GM21447 (cell line): ENCODE measurements around the gene GPSM1.

Experiments used
- ATAC-seq: cut with Tn5 transposase; IDR thresholded peaks from one replicate; pipeline ENCODE4 v1.9.1; 2021; ENCODE audit not compliant: unreplicated experiment

Gene GPSM1

DNA sequence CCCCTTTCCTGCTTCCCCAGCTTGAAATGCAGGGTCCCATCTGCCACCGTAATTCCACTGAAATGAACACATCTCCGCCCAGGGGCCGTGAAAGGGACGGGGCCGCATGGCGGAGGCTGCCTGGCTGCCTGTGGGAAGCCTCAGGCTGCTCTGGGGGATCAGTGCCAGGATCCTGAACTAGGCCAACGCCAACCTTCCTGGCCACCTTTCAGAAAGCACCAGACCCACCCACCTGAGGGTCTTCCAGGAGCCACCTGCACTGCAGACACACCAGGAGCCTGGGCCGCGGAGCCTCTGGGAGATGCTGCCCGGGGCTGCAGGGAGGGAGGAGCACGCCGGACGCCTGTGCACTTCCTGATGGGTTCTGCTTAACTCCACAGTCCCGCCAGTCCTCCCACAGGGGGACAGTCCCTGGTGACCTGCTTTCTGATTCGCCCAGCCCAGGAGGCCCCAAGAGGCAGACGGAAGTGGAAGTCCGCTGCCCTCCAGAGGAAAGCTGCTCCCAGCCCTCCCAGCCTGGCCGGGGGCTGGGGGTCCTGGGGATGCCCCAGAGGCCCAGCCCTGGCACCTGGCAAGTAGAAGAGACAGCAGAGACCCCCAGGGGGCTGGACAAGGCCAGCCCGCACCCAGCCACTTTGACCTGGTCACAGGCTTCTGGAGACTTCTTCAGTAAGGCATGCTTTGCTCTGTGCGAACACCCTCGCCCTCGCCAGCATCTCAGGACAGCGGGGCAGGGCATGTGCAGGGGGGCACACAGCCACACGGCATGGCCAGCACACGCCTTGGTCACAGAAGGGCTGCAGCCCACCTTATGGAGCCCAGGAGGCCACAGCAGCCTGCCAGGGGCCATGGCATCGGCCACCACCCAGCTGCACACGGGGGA, 46.2 kb downstream of the GPSM1 start, which contains the start of gene CARD9:
TSS of gene CARD9 (minus strand) at position 370 of the 883 bp plus-strand sequence. CDS start 1,591 bp downstream, outside the sequence.
- ATAC-seq = no peak

DNA sequence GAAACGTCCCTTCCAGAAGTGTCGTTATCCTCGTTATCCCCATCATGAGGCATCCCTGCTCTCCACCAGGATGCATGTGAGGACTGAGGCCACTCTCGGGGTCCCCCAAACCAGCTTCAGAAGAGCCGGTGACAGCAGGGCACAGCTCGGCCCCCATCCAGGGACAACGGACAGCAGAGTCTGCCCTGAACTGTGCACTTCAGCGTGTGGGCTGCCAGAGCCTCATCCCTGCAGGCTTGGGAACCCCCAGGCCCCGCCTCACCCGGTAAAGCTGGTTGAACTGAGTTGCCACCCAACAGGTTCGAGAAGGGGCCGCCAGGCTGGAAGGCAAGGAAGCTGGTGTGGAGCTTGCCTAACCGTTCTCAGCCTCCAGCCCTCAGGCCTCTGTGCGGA, 46.8 kb downstream of the GPSM1 start:
- no peak for ATAC-seq

DNA sequence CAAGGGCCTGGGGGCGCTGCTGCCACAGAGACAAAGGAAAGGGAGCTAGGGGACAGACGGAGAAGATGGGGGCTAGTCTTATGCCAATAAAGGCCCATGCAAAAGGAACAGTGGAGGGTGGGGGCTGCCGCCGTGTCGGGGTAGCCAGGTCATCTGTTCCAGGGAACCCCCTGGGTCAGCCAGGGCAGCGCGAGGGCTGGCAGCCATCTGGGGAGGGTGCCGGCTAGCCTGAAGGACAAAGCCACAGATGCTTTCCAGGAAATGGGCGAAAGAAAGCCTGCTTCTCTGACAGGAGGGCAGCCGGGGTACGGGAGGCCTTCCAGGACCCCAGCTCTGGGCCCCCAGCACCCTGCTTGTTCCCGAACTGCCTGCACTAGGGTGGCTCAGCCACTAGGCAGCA, 47.8 kb downstream of the GPSM1 start:
- ATAC-seq = no peak

DNA sequence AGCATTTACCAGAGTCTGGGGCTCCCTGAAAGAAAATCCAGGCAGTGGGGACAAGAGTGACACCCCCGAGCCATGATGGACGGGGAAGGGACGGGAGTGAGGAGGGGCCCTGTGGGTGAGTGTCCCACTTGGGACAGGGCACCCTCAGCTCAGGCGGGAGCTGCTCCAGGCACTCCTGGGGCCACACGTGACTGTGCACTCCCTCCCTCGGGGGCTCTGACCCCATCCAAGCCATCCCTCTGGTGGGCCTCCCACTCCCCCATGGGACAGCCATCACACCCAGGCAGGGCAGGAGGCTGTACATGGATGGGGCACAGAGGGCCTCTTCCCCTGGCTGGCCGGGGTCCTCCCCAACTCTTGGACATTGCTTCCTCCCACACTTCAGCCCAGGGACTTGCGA, 49.1 kb downstream of the GPSM1 start:
- no peak for ATAC-seq

DNA sequence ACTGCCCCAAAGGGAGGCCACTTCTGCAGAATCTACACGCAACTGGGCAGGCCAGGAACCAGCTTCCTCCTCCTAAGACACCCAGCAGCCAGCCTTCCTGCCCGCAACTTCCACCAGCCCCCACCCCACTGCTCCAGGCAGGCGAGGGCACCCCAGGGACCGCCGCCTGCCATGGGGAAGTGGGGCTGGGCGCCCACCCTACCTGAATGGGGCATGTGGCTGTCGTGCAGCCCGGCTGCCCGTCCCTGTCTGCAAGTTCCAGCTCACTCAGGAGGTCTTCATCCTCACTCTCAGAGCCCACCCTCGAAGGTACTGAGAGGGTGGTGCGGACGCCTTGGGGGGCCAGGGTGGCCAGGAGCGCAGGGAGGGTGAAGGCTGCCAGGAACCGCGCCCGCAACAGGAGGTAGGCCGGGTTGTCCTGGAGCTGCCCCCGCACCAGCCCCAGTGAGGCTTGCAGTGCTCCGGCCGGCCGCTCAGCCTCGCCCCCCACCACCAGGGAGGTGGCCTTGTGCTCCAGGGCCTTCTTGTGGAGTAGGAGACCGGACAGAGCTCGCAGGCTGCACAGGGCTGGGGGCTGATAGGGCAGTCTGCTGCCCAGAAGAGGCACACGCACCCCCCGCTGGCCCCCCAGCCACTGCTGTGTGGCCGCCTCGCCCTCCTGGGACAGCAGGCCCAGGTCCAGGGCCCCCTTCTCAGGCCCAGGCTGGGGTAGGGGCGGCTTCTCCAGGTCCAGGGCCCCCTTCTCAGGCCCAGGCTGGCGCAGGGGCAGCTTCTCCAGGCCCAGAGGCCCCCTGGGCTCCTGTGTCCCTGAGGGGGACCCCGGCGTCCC, 50.2 kb downstream of the GPSM1 start:
- ATAC-seq = no peak

DNA sequence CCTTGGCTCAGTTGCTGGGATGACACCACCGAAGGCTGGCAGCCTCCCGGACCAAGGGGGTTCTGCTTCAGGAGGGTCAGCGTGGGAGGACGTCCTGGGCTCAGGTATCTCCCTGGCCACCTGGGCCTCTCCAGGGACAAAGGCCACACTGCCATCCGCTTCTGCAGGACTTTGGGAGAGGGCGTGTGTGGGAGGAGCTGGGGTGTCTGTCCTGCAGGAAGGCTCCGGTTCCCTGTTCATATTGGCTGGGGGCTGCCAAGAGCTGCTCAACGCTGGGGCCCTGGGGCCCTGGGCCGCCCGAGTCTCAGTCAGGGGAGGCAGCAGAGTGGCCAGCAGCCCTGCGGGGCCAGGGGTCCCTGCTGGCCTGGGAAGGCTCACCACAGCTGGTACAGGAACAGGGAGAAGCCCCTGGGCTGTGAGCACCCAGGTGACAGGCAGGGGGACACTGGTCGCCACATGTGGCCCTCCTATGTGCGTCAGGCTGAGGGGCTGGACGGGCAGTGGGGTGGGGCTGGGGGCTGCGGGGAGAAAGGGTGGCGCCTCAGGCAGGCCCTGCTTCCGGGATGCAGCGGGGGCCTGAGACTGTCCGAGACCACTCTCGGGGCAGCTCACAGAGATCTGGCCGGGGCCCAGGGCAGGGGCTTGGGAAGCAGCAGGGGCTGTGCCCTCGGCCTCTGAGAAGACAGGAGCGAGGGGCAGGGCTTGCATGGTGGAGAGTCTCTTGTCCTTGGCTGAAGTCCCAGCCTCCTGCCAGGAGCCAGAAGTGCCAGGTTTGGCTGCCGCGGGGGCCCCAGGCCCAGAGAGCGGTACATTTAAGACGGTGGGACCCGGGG, 51.0 kb downstream of the GPSM1 start:
- no peak for ATAC-seq

DNA sequence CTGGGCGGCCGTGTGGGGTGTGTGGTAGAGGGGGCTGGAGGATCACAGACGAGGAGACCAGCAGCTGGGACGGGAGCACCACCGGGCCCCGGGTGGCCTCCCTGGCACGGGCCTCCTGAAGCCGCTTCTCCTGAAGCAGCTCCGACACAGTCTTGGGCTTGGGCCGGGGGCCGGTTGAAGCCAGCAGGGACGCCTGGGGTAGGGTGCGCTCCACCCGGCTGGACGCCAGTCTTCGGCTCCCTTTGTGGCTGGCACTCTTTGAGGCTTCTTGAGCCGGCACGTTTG, 51.6 kb downstream of the GPSM1 start:
- ATAC-seq = no peak

DNA sequence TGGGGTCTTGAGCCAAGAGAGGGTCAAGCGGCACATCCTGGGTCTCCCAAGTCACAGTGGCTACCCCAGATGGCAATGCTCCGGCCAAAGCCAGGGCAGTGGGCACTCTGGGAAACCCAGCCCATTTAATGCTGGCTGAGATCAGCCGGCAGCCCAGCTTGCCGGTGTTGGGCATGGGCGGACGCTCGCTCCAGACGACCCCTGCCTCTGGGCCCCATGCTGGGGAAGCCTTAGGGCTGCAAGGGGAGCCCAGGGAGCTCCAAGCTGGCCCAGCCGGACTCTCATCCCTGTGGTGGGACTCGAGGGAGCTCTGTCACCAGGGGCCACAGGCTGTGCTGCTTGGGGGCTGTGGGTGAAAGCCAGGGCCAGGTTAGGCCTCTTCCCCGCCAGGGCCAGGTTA, 52.1 kb downstream of the GPSM1 start:
- no peak for ATAC-seq

DNA sequence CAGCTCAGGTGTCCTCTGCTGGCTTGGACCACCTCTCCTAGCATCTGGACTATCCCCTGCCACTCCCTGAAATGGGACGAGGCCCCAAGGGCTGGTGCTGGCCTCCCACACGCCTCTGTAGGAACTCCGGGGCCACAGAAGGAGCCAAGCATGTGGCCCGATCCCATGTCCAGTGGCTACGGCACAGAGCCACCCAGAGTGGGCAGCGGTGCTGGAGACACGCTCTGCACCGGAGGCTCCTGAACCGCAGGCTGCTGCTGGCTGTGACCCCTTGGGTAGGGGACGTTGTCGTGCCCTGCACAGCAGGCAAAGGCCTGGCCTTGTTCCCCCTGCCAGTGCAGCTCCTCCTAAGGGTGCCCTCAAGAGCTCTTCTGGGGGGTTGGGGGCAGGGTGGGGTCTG, 52.6 kb downstream of the GPSM1 start:
- no peak for ATAC-seq

DNA sequence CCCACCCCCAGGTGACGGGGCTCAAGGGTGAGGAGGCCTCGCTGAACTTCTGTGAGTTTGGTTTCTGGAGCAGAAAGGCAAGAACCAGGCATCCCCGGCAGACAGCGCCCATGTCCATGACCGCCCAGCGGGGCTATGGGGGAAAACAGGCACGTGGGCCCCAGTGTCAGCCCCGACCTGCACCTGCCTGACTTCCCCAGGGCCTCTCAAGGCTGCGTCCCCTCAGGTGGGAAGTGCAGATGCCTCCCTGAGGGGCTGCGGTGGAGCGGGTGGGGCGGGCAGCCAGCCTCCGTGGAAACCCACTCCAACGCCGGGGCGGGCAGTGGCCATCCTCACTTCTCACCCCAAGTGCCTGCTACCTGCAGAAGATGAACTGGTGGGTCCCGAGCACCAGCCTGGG, 53.0 kb downstream of the GPSM1 start:
- no peak for ATAC-seq

DNA sequence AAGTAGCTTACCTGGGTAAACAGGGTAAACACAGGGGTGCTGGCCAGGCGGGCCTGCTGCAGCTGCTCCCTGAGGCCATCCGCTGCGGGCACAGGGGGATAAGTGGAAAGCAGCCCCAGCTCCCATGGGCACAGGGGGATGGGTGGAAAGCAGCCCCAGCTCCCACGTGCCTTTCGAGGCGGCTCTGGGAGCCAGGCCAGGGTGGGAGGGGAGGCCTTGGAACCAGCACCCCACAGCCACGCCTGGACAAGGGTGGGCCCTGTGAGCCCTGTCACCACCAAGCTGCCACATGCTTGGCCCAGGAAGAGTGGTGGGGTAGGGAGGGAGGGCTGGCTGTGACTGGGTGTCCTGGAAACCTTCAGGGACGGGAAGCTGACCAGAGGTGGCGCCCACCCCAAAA, 54.0 kb downstream of the GPSM1 start:
- no peak for ATAC-seq

DNA sequence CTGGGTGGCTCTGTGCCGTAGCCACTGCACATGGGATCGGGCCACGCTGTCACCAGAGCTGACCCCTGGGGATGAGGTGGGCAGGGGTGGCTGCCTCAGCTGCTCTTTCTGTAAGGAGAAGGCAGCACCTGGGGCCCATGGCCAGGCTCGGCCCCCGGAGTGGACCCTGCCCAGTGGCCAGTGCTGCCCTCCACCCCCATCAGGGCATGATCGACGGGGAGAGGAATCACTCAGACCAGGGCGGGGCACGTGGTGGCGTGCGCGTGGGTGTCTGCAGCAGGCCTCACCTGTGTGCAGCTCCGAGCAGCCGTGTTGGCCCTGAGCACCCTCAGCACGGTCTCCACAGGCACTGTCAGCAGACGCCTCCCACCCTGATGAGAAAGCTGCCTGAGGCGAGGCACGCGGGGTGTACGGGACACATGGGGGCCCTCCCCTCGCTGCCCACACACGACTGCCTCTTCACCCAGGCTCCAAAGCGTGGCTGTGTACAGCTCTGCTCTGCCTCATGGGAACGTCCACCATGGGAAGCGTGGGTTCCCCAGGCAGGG, 54.7 kb downstream of the GPSM1 start:
- no peak for ATAC-seq

DNA sequence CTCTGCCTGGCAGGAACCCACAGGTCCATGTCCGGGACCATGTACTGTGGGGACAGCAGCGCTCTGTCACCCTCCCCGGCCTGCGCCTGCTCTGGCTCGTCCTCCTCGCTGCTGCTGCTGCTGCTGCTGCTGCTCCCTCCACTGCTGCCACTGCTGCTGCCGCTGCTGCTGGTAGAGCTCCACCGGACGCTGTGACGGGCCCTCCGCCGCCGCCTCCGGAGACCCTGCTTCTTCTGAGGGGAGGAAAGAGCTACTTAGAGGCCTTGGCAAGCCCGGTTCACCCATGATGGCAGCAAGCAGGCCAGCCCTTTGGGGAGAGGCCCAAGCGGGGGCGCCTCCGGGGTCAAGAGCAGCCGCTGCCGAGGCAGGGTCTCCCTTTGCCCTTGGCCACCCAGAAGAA, 56.1 kb downstream of the GPSM1 start:
- no peak for ATAC-seq

DNA sequence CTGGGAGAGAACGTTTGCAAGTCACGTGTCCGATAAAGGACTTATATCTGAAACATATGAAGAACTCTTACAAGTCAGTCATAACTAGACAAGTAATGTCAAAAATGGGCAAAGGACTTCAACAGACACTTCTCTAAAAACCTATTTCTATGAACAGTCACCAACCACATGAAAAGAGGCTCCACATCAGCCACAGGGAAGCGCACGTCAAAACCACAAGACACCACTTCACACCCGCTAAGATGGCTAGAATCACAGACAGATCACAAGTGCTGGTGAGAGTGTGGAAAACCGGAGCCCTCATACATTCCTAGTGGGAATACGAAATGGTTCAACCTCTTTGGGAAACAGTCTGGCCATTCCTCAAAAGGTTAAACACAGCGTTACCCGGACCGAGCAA, 57.7 kb downstream of the GPSM1 start:
- no peak for ATAC-seq

DNA sequence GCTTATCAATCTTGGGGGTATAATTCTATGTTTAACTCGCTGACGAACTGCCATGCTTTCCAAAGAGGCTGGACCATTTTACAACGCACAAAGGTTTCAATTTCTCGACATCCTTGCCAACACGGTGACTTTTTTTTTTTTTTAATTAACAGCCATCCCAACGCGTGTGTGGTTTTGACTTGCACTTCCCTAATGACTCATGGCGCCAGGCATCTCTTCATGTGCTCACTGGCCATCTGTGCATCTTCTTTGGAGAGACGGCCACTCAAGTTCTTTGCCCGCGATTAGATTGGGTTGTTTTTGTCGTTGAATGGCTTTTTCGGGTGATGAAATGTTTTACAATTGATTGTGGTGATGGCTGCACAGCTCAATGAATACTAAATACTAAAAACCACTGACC, 58.7 kb downstream of the GPSM1 start:
- ATAC-seq = no peak

DNA sequence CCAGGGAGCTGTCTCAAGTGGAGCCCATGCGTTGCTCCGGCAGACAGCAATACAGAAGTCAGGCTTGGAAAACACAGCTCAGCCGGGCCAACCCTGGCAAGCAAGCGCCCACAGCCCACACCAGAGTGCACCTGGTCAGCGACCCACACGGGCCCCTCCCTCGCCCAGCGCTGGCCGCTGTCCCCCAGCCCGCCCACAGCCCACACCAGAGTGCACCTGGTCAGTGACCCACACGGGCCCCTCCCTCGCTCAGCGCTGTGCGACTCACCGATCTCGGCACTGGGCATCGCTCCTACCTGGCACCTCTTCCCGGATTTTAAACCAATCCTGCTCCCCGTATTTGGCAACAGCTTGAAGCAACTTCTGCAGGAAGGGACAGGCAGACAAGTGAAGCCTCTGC, 59.9 kb downstream of the GPSM1 start:
- ATAC-seq = no peak

DNA sequence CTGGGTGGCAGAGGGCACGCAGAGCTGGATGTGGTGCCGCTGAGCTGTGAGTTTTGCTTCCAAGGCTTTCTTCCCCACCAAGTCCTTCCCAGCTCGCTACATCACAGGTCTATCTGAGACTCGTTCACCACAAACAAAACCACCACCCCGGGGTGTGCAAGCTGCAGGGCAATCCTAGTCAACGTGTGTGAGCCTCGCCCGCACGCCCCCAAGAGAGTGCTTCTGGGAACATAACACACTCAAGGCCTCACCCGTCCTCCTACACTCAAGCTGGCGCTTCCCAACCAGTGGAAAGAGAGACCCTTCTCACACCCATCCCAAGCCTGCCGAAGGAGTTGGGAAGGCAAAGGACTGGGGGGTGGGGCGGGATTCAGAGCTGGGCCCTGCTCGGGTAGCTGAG, 62.1 kb downstream of the GPSM1 start:
- ATAC-seq = no peak

DNA sequence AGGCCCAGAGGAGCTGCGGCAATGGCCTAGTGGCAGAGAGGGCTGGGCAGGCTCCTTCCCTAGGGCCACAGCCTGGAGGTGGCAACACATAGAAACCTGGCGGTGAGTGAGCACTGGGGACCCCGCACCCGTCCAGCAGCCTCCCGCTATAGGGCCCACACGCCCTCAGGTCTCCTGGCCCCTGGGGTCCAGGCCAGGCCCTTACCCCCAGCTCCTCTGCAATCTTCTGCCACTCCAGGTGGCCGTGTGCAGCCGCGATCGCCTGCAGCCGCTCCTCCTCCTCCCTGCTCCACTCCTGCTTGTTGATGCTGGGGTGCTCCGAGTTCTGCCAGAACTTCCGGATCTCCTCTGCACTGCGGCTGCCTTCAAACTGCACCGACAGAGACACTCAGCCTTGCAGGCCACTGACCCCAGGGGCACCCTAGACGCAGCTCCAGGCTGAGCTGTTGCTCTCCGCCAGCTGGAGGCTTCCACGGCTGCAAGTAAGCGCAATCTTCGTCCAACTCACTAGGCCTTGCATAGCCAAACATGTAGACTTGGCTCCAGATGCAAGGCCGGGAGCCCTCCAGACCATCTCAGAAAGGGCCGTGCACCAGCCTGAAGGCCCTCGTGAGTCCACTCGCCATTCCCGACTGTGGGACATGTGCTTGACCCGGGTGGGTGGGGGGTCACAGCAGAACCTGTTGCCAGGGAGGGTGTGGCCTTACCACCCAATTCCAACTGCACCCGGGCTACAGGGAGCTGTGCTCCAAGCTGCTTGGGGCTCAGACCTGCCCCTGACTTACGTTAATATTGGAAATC, 64.6 kb downstream of the GPSM1 start:
- no peak for ATAC-seq

DNA sequence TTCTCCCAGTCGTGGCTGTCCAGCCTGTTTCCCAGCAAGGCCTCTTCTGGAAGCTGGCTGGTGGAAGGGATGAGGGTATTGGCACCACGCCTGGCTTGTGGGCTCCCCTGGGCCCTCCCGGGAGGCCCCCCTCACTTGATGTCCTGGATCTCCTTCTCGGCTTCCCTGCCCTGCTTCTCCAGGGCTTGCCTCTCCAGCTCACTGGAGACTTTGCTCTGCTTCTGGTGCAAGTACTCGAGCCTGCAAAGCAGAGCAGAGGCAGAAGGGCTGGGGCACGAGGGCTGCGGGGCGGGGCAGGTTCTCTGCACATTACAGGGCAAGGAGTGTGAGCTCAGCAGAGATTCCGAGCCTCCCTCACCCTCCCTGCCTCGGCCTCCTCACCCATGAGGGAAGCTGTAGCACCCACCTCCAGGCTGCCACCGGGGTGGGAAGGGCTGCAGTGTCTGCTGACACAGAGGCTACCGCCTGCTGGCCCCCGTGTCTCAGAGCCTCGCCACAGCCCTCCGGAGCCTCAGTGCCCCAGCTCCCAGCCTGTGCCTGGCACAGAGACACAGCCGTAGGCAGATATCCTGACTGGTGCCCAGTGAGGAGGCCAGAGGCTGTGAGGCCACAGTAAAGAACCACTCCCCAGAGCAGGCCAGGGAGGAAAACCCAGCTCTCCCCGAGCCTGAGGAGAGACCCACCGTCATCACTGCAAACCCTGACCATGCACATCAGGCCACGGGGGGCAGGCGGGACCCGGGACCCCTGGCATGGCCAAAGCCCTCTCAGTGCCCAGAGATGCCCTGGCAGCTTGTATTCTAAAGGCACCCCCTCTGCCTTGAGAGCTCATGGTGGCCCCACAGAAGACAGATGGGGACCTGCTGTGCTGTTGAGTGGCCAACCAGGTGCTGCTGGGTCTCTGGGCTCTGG, 65.5 kb downstream of the GPSM1 start:
- no peak for ATAC-seq
